B cell (primary cell): ENCODE results near the gene SLC5A5. TPM values are rescaled to one million over a fixed set of nuclear protein-coding genes. Genes with fewer than 3 reads are reported as not detected.

Experiments used
- ATAC-seq: fragments of 200-7000 bp; cut with Tn5 transposase; one replicate; pipeline ENCODE4 v1.10.0; 2021; ENCODE audit warnings: low read depth, mild to moderate bottlenecking, moderate number of reproducible peaks, moderate library complexity
- CTCF ChIA-PET: fragments of 350-600 bp; sonication (Branson Sonifier 250); formaldehyde crosslinking; loops from one replicate; lab custom pipeline; 2021; ENCODE audit warnings: antibody characterized with exemption, inconsistent platforms; lab: Charles Lee
- POLR2A ChIA-PET: fragments of 350-600 bp; sonication (Branson Sonifier 250); formaldehyde crosslinking; loops from one replicate; lab custom pipeline; 2021; ENCODE audit warnings: antibody characterized with exemption; lab: Charles Lee
- DNase-seq: peaks from one replicate; pipeline ENCODE4 v3.0.0; 2013
- H2AFZ ChIP-seq: 2 replicates; pipeline ENCODE4 v1.6.1; 2012; ENCODE audit warnings: mild to moderate bottlenecking, low read depth, low read length; ENCODE audit not compliant: insufficient read depth, poor library complexity, severe bottlenecking
- H3K27ac ChIP-seq, 2 donors: 1 replicate in 1 of 2; 2 replicates in 1 of 2; pipeline ENCODE4 v1.5.1; 2012 to 2013; ENCODE audit warnings: low read length in 2 of 2, mild to moderate bottlenecking in 2 of 2, moderate library complexity in 1 of 2
- H3K27me3 ChIP-seq, 4 experiments: fragments of 200-600 bp in 1 of 4; sonication (generic) in 1 of 4; replicated peaks in 1 of 4; 1 replicate in 2 of 4; 2 replicates in 2 of 4; pipeline versions ENCODE4 v1.6.1 to v1.7.0; 2013 to 2016; ENCODE audit warnings: low read length in 3 of 4, mild to moderate bottlenecking in 2 of 4, mixed read lengths in 1 of 4, moderate library complexity in 1 of 4; ENCODE audit not compliant: insufficient read depth in 4 of 4, control insufficient read depth in 3 of 4; ENCODE audit errors: control extremely low read depth in 1 of 4
- H3K36me3 ChIP-seq, 2 experiments: replicated peaks in 1 of 2; 1 replicate in 1 of 2; 2 replicates in 1 of 2; pipeline versions ENCODE4 v1.6.1 to v1.7.1; 2013; ENCODE audit warnings: low read length in 1 of 2; ENCODE audit not compliant: insufficient read depth in 2 of 2, control insufficient read depth in 1 of 2; ENCODE audit errors: control extremely low read depth in 1 of 2, extremely low read depth in 1 of 2
- H3K4me1 ChIP-seq, 2 donors: fragments of 200-600 bp in 1 of 2; sonication (generic) in 1 of 2; 1 replicate in 1 of 2; 2 replicates in 1 of 2; pipeline versions ENCODE4 v1.5.1 to v1.6.1; 2013 to 2017; ENCODE audit warnings: low read length in 2 of 2; ENCODE audit not compliant: control insufficient read depth in 2 of 2, insufficient read depth in 2 of 2
- H3K4me2 ChIP-seq: replicated peaks from 2 replicates; pipeline ENCODE3; 2012; ENCODE audit warnings: mild to moderate bottlenecking, low read depth, low read length; ENCODE audit not compliant: poor library complexity, severe bottlenecking
- H3K4me3 ChIP-seq, 5 experiments: fragments of 200-600 bp in 1 of 5; sonication (generic) in 1 of 5; 1 replicate in 3 of 5; 2 replicates in 2 of 5; pipeline versions ENCODE4 v1.5.1 to v1.7.0; 2011 to 2016; ENCODE audit warnings: low read length in 4 of 5, mild to moderate bottlenecking in 4 of 5, low read depth in 2 of 5, control low read depth in 1 of 5, moderate library complexity in 1 of 5; ENCODE audit not compliant: insufficient read depth in 1 of 5; ENCODE audit errors: control extremely low read depth in 1 of 5, extremely low read depth in 1 of 5
- H3K79me2 ChIP-seq: fragments of 200-600 bp; sonication (generic); one replicate; pipeline ENCODE4 v1.6.0; 2016; ENCODE audit warnings: low read length; ENCODE audit not compliant: control insufficient read depth, insufficient read depth
- H3K9ac ChIP-seq: fragments of 200-600 bp; sonication (generic); 2 replicates; pipeline ENCODE4 v1.6.1; 2017; ENCODE audit warnings: mild to moderate bottlenecking, low read length, moderate library complexity
- H3K9me3 ChIP-seq, 3 donors: one replicate each; pipeline versions ENCODE4 v1.6.1 to v1.7.1; 2013; ENCODE audit warnings: low read length in 2 of 3; ENCODE audit not compliant: control insufficient read depth in 2 of 3, insufficient read depth in 1 of 3; ENCODE audit errors: control extremely low read depth in 1 of 3
- H4K20me1 ChIP-seq: 2 replicates; pipeline ENCODE4 v1.6.0; 2012; ENCODE audit warnings: mild to moderate bottlenecking, low read length; ENCODE audit not compliant: insufficient read depth, control insufficient read depth, poor library complexity, severe bottlenecking
- H3K27ac Mint-ChIP-seq: one replicate; pipeline ENCODE4 v1.8.0; 2021; ENCODE audit warnings: mixed read lengths
- H3K27me3 Mint-ChIP-seq: one replicate; pipeline ENCODE4 v1.8.0; 2021; ENCODE audit warnings: mixed read lengths
- H3K4me1 Mint-ChIP-seq: one replicate; pipeline ENCODE4 v1.8.0; 2021; ENCODE audit warnings: mixed read lengths
- H3K4me3 Mint-ChIP-seq: one replicate; pipeline ENCODE4 v1.8.0; 2021; ENCODE audit warnings: mixed read lengths
- H3K9me3 Mint-ChIP-seq: one replicate; pipeline ENCODE4 v1.8.0; 2022; ENCODE audit warnings: mixed read lengths; ENCODE audit not compliant: insufficient read depth
- EZH2 ChIP-seq: IDR thresholded peaks from 2 replicates; pipeline ENCODE4 v1.6.1; 2012; ENCODE audit warnings: borderline replicate concordance, low read depth, mild to moderate bottlenecking, moderate library complexity, low read length; ENCODE audit not compliant: insufficient read depth, poor library complexity, severe bottlenecking
- WGBS: methylation state at CpG from one replicate; pipeline ENCODE4 v1.1.5; 2013; ENCODE audit warnings: missing lambda C conversion rate; ENCODE audit not compliant: insufficient coverage; 5-methylcytosine and 5-hydroxymethylcytosine counted together
- intact Hi-C: fragments of 100-400 bp; cut with micrococcal nuclease; formaldehyde crosslinking; loops from one replicate; pipeline ENCODE4 v1.10.0; 2022
- polyA plus RNA-seq: library from polyadenylated mRNA; depleted of rRNA; stranded (reverse); fragments of >200 nt; gene quantifications from 2 replicates; pipeline ENCODE4 v1.2.3, GENCODE V29; 2012
- total RNA-seq, 2 donors: library from RNA; stranded (reverse); fragments of 120-200 nt in 1 of 2; gene quantifications; 1 replicate in 1 of 2; 2 replicates in 1 of 2; pipeline versions ENCODE4 v1.2.3 to v1.2.4, GENCODE V29; 2013 to 2022
- TF ChIP-seq, protein P1 (sequence below): fragments of 200-600 bp; IDR thresholded peaks from one replicate; pipeline ENCODE4 v1.8.0; 2022; ENCODE audit warnings: antibody characterized with exemption, mild to moderate bottlenecking

The SLC5A5 gene
- total and polyA plus RNA-seq, 2 donors (not counting 1 experiment from before 2014, with no cell fraction given) = 0.07 to 0.40 TPM

DNA sequence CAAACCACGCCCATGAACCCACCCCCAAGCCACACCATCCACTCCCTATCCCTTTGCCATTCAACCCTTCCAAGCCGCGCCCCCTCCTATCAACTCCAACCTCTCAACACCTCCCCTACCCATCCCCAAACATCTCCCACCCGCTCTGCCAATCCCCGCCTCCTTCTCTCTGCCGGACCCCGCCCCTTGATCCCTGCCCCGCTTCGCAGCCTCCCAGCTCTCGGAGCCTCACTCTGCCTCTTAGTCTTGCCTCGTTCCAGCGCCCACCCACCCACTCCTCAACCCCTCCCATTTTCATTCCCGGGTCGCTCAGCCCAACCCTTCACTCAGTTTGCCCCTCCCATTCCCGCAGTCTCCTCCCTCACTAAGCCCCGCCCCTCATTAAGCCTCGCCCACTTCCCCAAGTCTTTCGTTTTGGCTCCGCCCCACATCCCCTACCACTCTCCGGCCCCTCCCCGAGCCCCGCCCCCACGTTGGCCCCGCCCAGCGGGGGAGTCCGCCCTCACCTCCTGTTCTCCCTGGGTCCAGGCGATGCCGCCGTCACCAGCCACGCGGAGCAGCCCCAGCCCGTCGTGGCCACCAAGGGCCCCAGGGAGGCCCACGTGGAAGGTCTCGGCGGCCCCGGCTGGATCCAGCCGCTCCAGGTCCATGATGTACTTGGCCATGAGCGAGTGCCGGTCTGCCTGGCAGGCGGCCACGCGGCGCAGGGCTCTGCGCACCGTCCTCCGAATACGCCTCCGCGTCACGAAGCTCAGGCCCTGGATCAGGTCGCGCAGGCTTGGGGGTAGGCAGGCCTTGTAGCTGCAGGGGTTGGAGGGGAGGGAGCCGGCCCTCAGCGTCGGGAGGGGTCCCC lies 29.7 kb upstream of the SLC5A5 start:
- H3K4me3 ChIP-seq = no peak overlapping the region
- Mint-ChIP-seq H3K4me3 (no peak overlapping the region), H3K4me1 (peaks cover 26% of the 10 kb centered on the region), H3K9me3 (no peaks in the 10 kb centered on the region), H3K27ac (no peak overlapping the region), H3K27me3 (no peaks in the 10 kb centered on the region)
- 95% methylated on average over 50 of the region's 56 CpGs for WGBS
- H3K27ac ChIP-seq = no peak overlapping the region
- no peaks in the 10 kb centered on the region for H3K27me3 ChIP-seq
- H3K79me2 ChIP-seq = peaks cover 73% of the 10 kb centered on the region
- TF ChIP-seq, protein P1, sequence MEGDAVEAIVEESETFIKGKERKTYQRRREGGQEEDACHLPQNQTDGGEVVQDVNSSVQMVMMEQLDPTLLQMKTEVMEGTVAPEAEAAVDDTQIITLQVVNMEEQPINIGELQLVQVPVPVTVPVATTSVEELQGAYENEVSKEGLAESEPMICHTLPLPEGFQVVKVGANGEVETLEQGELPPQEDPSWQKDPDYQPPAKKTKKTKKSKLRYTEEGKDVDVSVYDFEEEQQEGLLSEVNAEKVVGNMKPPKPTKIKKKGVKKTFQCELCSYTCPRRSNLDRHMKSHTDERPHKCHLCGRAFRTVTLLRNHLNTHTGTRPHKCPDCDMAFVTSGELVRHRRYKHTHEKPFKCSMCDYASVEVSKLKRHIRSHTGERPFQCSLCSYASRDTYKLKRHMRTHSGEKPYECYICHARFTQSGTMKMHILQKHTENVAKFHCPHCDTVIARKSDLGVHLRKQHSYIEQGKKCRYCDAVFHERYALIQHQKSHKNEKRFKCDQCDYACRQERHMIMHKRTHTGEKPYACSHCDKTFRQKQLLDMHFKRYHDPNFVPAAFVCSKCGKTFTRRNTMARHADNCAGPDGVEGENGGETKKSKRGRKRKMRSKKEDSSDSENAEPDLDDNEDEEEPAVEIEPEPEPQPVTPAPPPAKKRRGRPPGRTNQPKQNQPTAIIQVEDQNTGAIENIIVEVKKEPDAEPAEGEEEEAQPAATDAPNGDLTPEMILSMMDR = no peak
- TF ChIP-seq EZH2 = no peak
- H3K36me3 ChIP-seq = peaks cover 0 to 68% of the 10 kb centered on the region in 2 experiments
- peaks cover 46% of the 10 kb centered on the region for H4K20me1 ChIP-seq
- peaks cover 0 to 6% (median 0%) of the 10 kb centered on the region in 3 donors for H3K9me3 ChIP-seq
- peak; percentile 41 for ATAC-seq
- no peak overlapping the region for H3K9ac ChIP-seq
- ChIA-PET POLR2A (interaction anchor here (0.6 kb wide), 1 partner anchor 164 kb away, joined by 5 read pairs; no protein-coding TSS in a partner anchor), CTCF (no interaction called here)
- DNase-seq = peak; percentile 45
- intact Hi-C loops = no loop called here
- H3K4me2 ChIP-seq = no peak overlapping the region
- peaks cover 22 to 39% of the 10 kb centered on the region in 2 donors for H3K4me1 ChIP-seq
- H2AFZ ChIP-seq = no peak overlapping the region
